Measurements from ENCODE around the gene TSFM.

Gene TSFM

GRCh38 chr12:57834086-57834876 lies 51.7 kb downstream of the TSFM start:
- DNase-seq (ENCODE audit: low read depth), result no peak

DNA sequence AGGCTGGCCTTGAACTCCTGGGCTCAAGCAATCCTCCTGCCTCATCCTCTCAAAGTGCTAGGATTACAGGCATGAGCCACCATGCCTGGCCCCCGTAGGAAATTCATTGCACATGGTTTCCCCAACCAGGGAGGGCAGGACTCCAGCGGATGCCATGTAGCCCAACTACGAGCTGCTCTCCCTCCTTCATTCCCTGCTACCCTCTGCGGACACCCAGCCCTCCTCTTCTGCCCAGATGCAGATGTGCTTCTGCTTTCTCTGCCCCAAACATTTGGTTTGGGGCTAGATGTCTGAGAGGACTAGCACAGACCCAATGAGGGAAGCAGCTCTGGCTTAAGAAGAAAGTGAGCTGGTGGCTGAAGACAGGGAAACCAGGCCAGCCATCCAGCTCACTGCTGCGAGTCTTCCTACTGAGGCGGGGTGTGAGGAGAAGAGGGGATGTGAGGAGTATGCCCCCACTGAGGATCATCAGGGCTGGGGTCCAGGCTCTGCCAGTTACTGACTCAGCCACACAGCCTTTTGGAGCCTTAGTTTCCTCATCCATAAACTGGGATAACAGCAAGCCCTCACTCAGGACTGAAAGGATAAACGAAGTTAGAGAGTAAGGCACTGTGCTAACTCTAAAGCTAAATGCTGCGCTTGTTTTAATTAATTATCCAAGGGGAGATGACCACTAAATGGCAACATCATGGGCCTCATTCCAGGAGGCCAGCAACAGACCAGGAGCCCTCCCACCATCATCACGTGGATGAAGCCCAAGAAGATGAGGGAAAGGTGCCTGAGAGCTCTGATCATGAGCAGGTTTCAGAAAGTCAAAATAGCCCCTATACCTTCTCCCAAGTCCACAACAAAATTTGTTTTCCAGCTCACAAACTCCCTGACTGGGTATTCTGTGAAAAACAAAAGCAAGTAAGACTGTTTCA lies 53.0 kb downstream of the TSFM start:
- DNase-seq (ENCODE audit: low read depth), result no peak

GRCh38 chr12:57836442-57837375 lies 54.1 kb downstream of the TSFM start:
- peak; percentile 54 for DNase-seq (ENCODE audit: low read depth)

DNA sequence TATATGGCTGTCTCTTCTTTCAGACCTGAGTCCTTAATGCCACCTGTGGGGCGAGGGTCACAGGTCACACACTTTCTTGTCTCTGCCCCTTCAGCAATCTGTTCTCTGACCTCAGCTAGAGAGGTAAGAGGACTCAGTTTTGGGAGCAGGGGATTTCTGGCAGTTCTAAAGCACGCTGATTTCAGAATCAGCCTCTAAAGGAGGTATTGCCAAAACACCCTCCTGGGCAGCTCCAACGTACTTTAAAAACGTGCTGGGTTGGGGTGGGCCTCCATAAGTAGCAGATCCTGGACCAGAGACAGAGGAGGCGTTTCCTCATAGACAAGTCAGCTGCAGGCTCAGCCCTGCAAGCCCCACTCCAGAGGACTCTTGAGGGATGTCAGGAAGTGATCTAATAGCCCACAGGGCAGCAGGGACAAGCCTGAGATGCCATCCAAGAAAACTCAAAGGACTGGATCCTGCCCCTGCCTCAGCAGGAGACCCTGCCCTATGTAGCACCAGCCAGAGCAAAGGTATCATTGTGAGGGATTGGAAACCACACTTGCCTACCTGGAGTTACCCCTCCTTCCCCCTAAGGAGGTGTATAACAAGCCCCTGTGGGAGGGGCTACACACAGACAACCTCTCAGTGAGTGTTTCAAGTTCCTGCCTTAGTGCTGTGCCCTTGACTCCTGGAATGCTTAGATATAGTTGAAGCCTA lies 55.4 kb downstream of the TSFM start:
- no peak for DNase-seq (ENCODE audit: low read depth)

- DNase-seq (ENCODE audit: low read depth), result no peak
These were observed 56.2 kb downstream of the TSFM start for GRCh38 chr12:57838594-57839302.

- no peak for DNase-seq (ENCODE audit: low read depth)
These were observed 57.4 kb downstream of the TSFM start for GRCh38 chr12:57839996-57840395.

- no peak for DNase-seq (ENCODE audit: low read depth)
These were observed 58.1 kb downstream of the TSFM start for GRCh38 chr12:57840726-57841125.

DNA sequence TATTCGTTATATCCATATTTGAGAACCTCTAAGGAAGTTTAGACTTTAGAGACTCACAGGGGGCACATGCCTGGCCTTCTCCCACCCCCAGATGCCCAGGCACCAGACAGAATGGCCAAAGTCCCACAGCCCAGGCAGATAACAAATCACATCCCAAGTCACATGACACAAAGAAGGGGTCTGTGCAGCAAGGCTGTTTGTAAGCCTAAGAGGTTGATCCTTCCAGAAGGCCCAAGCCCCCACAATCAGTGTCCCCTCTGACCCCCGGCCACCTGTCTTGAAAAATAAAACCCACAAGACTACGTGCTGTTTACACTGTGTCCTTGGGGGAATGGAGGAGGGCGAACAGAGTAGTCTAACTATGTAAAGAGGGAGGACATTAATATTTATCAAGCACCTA lies 58.9 kb downstream of the TSFM start:
- DNase-seq (ENCODE audit: low read depth), result no peak

- DNase-seq (ENCODE audit: low read depth), result no peak
These were observed 60.0 kb downstream of the TSFM start for GRCh38 chr12:57842342-57843294.

GRCh38 chr12:57844709-57845477 lies 62.3 kb downstream of the TSFM start:
- DNase-seq (ENCODE audit: low read depth), result peak; percentile 78

GRCh38 chr12:57845478-57846284 lies 63.1 kb downstream of the TSFM start:
- DNase-seq (ENCODE audit: low read depth), result no peak

DNA sequence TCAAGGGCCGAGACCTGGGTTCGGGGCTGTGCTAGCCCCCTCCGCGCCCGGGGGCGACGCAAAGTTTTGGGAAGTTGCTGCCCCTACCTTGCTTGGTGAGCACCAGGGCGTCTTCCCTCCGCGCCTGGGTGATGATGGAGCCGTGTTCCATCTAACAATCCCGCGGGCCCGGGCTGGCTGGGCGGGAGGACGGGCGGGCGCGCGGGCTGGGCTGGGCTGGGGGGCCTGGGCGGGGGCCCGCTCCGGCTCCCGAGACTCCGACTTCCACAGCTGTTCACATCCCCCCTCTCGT lies 63.6 kb downstream of the TSFM start:
- no peak for DNase-seq (ENCODE audit: low read depth)

DNA sequence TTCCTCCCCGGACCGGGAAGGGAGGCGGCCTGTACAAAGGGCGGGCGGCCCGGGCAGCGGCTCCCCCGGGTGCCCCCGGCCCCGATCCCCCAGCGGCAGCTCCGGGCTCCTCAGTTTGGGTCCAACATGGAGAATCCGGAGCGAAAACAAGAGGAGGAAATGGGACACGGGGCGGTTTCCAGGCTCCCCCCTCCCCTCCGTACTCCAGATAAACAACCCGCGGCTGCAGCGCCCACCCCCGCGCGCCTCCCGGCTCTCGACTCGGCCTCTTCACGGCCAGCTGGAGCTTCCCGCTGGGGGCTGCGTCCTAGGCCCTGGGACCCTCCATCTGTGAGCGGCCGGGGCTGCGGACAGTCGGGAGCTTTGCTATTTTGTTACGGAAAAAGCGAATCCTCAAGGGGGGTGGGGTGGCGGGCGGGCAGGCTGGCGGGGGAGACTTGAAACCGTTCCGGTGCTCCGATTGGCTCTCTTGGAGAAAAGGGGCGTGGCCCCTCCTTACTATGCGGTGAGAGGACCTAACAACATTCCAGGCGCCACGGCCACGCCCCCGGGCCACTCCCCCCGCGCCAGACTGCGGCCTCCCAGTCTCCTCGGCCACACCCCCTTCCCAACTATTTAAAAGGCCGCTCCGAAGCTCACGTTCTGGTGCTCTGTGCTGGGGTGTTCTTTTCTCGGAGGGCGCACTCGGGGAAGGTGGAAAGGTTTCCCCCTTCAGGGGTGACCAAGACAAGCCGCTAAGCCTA lies 64.2 kb downstream of the TSFM start, which contains the start of gene CTDSP2:
Gene CTDSP2, minus strand, starts transcription at position 153 of the 743 bp plus-strand sequence. CDS start 294 bp downstream, outside the sequence.
- DNase-seq (ENCODE audit: low read depth), result peak; percentile 83
